ENCODE data around the gene OR51S1.
A peak's percentile ranks its signal among the peaks of the same experiment; 100 is the strongest.

- TF ChIP-seq CTCF (conservative IDR thresholded peaks at IDR 0.05): peak; percentile 65
- TF ChIP-seq ZFX (IDR thresholded peaks at IDR 0.05): no peak
These were observed 22.6 kb downstream of the OR51S1 start for GRCh38 chr11:4826425-4826824.

Measured in C4-2B (cell line).